Erythroblast (primary cell): ENCODE measurements around the gene HS2ST1.

Experiments used
- GATA1 ChIP-seq: IDR thresholded peaks from 2 replicates; pipeline ENCODE4 v1.6.1; 2011; ENCODE audit warnings: low read depth, mild to moderate bottlenecking, control low read depth, low read length, moderate library complexity
- POLR2A ChIP-seq: IDR thresholded peaks from 2 replicates; pipeline ENCODE4 v1.6.1; 2011; ENCODE audit warnings: mild to moderate bottlenecking, low read length

DNA sequence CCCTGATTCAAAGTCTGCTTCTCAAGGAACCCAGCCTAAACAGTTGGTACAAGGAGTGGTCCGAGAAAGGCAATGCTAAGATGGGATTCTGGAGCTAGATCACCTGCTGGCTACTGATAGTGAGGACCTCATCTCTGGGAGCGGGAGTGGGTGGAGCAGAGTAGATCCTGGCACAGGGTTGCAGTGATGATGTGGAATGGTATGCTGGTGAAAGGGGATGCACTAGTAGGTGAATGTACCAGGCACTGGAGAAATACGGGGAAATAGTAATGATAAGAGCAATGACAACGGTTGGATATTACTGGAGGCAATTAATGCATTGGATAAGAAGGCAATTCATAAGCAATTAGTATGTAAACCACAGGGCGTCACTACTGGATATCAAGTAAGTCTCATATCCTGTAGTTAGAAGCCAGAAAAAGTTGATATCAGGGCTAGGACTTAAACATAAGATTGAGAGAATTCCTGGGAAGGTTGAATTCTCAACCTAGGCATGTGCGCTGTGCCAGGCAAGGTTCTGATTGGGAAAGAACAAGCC, 245.0 kb downstream of the HS2ST1 start:
- TF ChIP-seq POLR2A (no peak), GATA1 (no peak)
